Activated T-cell treated with anti-CD3 and anti-CD28 coated beads for 24 hours (primary cell): ENCODE measurements around the gene MCF2L2.

Experiments used
- DNase-seq: peaks from one replicate; pipeline ENCODE4 v3.0.0-alpha.2; 2020; ENCODE audit warnings: low read depth

The MCF2L2 gene

GRCh38 chr3:183291497-183292031 is 136.9 kb downstream of the MCF2L2 start:
- no peak for DNase-seq

GRCh38 chr3:183290216-183290615 is 138.2 kb downstream of the MCF2L2 start:
- no peak for DNase-seq

- no peak for DNase-seq
Observed at GRCh38 chr3:183288117-183288516, 140.3 kb downstream of the MCF2L2 start.

- DNase-seq: no peak
Observed at GRCh38 chr3:183287301-183287971, 141.0 kb downstream of the MCF2L2 start.

GRCh38 chr3:183285828-183286457 is 142.5 kb downstream of the MCF2L2 start:
- DNase-seq: peak; percentile 92

GRCh38 chr3:183285318-183285717 is 143.1 kb downstream of the MCF2L2 start:
- DNase-seq: no peak

GRCh38 chr3:183284570-183284969 is 143.8 kb downstream of the MCF2L2 start:
- DNase-seq: no peak

GRCh38 chr3:183283886-183284285 is 144.5 kb downstream of the MCF2L2 start:
- DNase-seq: no peak

GRCh38 chr3:183281126-183281797 is 147.2 kb downstream of the MCF2L2 start:
- no peak for DNase-seq

GRCh38 chr3:183279371-183279770 is 149.0 kb downstream of the MCF2L2 start:
- no peak for DNase-seq

GRCh38 chr3:183278479-183279088 is 149.8 kb downstream of the MCF2L2 start:
- DNase-seq: no peak

- no peak for DNase-seq
Observed at GRCh38 chr3:183277260-183277659, 151.2 kb downstream of the MCF2L2 start.

GRCh38 chr3:183275937-183276336 is 152.5 kb downstream of the MCF2L2 start:
- no peak for DNase-seq

- DNase-seq: no peak
Observed at GRCh38 chr3:183275418-183275817, 153.0 kb downstream of the MCF2L2 start.

GRCh38 chr3:183274609-183275008 is 153.8 kb downstream of the MCF2L2 start:
- DNase-seq: no peak

- no peak for DNase-seq
Observed at GRCh38 chr3:183272791-183273190, 155.6 kb downstream of the MCF2L2 start.

GRCh38 chr3:183272142-183272541 is 156.3 kb downstream of the MCF2L2 start:
- DNase-seq: no peak

GRCh38 chr3:183270344-183270743 is 158.1 kb downstream of the MCF2L2 start:
- DNase-seq: no peak

- no peak for DNase-seq
Observed at GRCh38 chr3:183269345-183269744, 159.1 kb downstream of the MCF2L2 start.

- DNase-seq: no peak
Observed at GRCh38 chr3:183268366-183268765, 160.1 kb downstream of the MCF2L2 start.

GRCh38 chr3:183267140-183267539 is 161.3 kb downstream of the MCF2L2 start:
- no peak for DNase-seq

- DNase-seq: no peak
Observed at GRCh38 chr3:183266454-183266853, 162.0 kb downstream of the MCF2L2 start.
